ENCODE results near the gene SPATS2L.

GRCh38 chr2:200450288-200450687 lies 143.8 kb downstream of the SPATS2L start:
- TF ChIP-seq, protein P1, sequence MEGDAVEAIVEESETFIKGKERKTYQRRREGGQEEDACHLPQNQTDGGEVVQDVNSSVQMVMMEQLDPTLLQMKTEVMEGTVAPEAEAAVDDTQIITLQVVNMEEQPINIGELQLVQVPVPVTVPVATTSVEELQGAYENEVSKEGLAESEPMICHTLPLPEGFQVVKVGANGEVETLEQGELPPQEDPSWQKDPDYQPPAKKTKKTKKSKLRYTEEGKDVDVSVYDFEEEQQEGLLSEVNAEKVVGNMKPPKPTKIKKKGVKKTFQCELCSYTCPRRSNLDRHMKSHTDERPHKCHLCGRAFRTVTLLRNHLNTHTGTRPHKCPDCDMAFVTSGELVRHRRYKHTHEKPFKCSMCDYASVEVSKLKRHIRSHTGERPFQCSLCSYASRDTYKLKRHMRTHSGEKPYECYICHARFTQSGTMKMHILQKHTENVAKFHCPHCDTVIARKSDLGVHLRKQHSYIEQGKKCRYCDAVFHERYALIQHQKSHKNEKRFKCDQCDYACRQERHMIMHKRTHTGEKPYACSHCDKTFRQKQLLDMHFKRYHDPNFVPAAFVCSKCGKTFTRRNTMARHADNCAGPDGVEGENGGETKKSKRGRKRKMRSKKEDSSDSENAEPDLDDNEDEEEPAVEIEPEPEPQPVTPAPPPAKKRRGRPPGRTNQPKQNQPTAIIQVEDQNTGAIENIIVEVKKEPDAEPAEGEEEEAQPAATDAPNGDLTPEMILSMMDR (IDR thresholded peaks at IDR 0.05; ENCODE audit: insufficient read depth, low read length, poor library complexity, severe bottlenecking) = no peak
- TF ChIP-seq EZH2phosphoT487 (conservative IDR thresholded peaks at IDR 0.05; ENCODE audit: low read length) = no peak
